HG03039 (cell line): ENCODE results near the gene RASGRF1.

Experiments used
- ATAC-seq: cut with Tn5 transposase; IDR thresholded peaks from one replicate; pipeline ENCODE4 v1.9.1; 2021; ENCODE audit warnings: mild to moderate bottlenecking, moderate library complexity; ENCODE audit not compliant: unreplicated experiment

RASGRF1 gene

DNA sequence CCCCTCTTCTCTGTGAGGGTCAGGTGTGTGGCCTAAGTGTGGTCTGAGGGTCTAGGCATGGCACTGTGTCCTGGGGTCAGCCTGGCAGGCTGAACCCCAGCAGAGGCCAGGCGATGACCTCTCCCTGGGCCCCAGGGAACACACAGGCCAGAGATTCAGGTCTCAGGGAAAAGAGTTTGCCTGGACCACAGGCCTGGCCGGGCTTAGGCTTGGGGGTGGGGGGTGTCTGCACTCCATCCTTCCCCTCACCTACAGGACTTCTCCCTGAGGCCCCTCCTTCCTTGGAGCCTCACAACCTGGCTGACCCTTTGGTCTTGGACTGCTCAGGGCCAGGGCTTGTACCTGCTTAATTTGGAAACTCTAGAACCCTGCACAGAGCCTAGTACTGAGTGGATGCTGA lies 21.8 kb downstream of the RASGRF1 start:
- ATAC-seq, result no peak

- no peak for ATAC-seq
Measured at GRCh38 chr15:79067969-79068368, 22.6 kb downstream of the RASGRF1 start.

GRCh38 chr15:79067072-79067833 lies 23.3 kb downstream of the RASGRF1 start:
- ATAC-seq, result no peak

GRCh38 chr15:79066391-79067071 lies 24.0 kb downstream of the RASGRF1 start:
- no peak for ATAC-seq

DNA sequence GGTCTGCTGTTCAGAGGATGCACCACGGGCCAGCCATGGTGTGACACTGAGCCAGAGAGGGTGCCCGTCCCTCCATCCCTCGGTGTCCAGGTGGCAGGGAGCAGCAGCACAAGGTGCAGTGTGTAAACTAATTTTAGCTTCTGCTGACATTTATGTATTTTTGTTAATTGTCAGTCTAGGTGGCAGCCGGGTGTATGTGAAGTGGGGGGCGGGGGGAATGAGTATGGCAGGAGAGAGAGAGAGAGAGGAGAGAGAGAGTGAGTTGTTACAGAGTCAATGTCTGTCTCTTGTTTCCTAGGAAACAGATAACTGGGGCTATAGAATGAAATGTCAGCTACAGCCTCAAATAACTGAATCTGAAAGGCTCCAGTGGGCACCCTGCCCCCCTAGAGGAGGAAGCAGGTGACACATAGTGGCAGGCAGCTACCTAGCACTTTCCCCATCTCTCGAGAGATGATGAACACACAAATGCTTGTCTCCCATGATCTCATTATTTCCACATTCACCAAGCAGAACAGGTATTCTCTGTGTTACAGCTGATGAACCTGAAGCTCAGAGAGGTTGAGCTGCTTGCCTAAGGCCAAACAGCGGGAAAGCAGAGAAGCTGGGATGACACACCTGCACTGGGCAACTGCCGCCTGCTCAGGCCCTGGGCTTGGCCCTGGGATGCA lies 24.7 kb downstream of the RASGRF1 start:
- no peak for ATAC-seq

DNA sequence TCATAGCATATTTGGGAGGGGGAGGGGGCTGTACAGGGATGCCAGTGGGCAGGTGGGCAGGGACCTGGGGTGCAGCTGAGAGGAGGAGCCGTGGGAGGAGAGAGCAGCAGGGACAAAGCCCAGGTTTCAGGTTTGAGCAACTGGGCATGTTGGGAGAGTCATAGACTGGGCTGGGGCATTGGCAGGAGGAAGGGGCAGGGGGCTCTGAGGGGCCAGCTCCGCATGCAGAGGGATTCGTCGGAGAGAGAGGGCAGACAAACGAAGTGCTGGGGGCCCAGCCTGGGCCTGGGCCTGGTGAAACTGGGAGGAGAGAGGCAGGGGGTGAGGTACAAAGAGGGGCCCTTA lies 25.2 kb downstream of the RASGRF1 start:
- ATAC-seq, result no peak

GRCh38 chr15:79064496-79064895 lies 26.1 kb downstream of the RASGRF1 start:
- ATAC-seq, result no peak

GRCh38 chr15:79060175-79060574 lies 30.4 kb downstream of the RASGRF1 start:
- no peak for ATAC-seq

- no peak for ATAC-seq
Measured at GRCh38 chr15:79059081-79059572, 31.5 kb downstream of the RASGRF1 start.

DNA sequence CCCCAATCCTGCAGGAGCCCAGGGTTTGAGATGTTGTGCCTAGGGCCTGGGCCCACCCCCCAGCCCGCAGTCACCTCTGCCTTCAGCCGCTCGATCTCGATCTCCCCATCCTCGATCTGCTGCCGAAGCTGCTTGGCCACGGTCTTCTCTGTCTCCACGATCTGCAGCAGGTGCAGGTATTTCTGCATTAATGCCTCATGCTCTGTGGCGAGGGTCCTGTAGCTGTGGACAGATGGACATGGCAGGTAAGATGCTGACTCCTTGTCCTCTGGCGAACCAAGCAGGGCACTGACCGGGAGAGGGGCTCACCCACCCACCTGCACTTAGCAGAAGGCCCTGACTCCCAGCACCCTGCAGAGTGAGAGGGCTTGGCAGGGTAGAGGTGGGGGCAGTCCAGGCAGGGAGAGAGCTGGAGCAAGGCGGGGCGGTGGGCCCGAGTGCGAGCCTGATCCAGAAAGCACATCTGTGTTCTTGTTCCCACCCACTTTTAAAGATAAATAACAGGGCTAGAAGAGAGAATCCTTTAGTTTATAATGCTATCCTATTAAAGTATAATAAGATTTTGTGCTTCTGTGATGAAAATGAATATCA lies 32.2 kb downstream of the RASGRF1 start:
- ATAC-seq, result no peak

- no peak for ATAC-seq
Measured at GRCh38 chr15:79057050-79057449, 33.5 kb downstream of the RASGRF1 start.

GRCh38 chr15:79054350-79054749 lies 36.2 kb downstream of the RASGRF1 start:
- no peak for ATAC-seq

DNA sequence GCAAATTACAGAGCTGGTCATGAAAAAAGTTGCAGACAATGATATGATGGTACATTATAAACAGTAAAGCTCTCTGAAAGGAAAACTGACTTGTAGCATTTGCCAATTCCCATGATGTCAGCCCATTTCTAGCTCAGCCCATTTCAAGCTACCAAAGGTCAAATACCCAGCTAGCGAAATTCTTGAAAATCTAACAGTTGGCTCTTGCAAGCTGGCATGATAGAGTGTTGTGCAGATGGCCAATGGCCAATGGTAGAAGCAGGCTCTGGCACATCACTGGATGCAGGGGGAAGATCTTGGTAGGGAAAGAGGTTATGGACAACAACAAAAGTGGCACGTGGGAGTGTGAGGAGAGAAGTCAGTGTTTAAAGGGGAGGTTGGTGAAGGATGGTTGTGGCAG lies 36.7 kb downstream of the RASGRF1 start:
- ATAC-seq, result no peak

- no peak for ATAC-seq
Measured at GRCh38 chr15:79051941-79052731, 38.4 kb downstream of the RASGRF1 start.

DNA sequence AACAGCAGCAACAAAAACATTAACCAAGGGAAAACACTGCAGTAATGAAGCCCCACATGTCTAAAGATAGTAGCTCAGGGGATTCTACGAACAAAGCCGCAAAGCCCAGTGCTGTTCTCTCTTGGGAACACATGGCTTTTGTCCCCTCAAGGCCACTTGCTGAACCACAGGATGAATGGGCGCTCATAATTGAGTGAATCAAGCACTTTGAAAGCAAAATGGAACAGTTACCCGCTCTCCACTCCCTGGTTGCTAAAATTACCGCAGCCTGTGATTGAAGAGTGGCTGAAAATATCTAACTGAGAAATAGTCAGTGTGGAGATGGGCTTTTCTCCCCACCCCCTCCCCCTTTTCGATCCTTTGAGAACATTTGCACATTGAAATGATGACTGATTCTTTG lies 39.6 kb downstream of the RASGRF1 start:
- ATAC-seq, result no peak

GRCh38 chr15:79050341-79050740 lies 40.2 kb downstream of the RASGRF1 start:
- no peak for ATAC-seq

GRCh38 chr15:79049416-79049815 lies 41.2 kb downstream of the RASGRF1 start:
- ATAC-seq, result no peak

GRCh38 chr15:79047676-79048439 lies 42.7 kb downstream of the RASGRF1 start:
- ATAC-seq, result no peak

- no peak for ATAC-seq
Measured at GRCh38 chr15:79046691-79047404, 43.7 kb downstream of the RASGRF1 start.
